ENCODE data around the gene ANKRD39. TPM values are rescaled to one million over a fixed set of nuclear protein-coding genes. Genes with fewer than 3 reads are reported as not detected.

The ANKRD39 gene
- total and polyA plus RNA-seq, 2 of the 8 experiments (the other 6 are each of a cell fraction or from before 2014, with no cell fraction given), result 18.5 to 21.3 TPM

DNA sequence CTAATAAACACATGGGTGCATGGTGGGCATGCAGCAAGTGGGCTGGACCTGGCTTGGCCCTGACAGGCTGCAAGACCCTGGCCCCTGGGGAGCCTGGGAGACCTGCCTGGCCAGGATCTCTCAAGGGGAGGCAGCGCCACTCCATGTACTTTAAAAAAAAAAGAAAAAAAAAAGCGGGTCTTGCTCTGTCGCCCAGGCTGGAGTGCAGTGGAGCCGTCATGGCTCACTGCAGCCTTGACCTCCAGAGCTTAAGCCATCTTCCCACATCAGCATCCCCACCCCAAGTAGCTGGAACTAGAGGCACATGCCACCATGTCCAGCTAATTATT is 41.6 kb upstream of the ANKRD39 start (continued):
- TF ChIP-seq EP300 (IDR thresholded peaks at IDR 0.05; ENCODE audit: borderline replicate concordance in 1 of 2, low read depth in 2 of 2, low read length in 2 of 2), result no peak
- TF ChIP-seq, protein P1, sequence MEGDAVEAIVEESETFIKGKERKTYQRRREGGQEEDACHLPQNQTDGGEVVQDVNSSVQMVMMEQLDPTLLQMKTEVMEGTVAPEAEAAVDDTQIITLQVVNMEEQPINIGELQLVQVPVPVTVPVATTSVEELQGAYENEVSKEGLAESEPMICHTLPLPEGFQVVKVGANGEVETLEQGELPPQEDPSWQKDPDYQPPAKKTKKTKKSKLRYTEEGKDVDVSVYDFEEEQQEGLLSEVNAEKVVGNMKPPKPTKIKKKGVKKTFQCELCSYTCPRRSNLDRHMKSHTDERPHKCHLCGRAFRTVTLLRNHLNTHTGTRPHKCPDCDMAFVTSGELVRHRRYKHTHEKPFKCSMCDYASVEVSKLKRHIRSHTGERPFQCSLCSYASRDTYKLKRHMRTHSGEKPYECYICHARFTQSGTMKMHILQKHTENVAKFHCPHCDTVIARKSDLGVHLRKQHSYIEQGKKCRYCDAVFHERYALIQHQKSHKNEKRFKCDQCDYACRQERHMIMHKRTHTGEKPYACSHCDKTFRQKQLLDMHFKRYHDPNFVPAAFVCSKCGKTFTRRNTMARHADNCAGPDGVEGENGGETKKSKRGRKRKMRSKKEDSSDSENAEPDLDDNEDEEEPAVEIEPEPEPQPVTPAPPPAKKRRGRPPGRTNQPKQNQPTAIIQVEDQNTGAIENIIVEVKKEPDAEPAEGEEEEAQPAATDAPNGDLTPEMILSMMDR (IDR thresholded peaks at IDR 0.05; ENCODE audit: control extremely low read depth in 1 of 3, insufficient read depth in 1 of 3, low read depth in 1 of 3, low read length in 3 of 3), result no peak
- TF ChIP-seq CEBPB (IDR thresholded peaks at IDR 0.05; ENCODE audit: low read depth, low read length), result no peak
- TF ChIP-seq KDM4A (IDR thresholded peaks at IDR 0.05; ENCODE audit: low read depth, low read length, severe bottlenecking), result no peak

All from H1 (cell line).